Measurements from ENCODE around the gene CDH23.

The CDH23 gene

DNA sequence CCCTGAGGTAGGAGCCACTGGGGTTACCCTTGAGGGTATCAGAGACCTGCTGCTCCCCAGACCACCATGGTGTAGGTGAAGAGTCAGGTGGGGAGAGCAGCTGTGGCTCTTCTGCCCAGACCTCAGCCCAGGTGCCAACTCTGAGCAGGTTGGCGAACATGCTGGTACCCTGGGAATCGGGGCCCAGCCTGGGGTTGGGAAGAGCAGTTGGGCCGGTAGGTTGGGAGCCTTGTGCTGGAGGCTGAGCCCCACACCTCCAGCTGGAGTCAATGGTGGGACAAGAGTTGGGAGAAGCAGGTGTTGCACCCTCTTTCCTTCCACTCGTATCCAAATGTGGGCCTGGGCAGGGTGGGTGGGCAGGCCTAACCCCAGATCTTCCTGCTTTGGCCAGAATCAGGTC, 114.5 kb downstream of the CDH23 start:
- in situ Hi-C loops (cut with HindIII; ENCODE audit: low sequenced_read_pairs), result no loop called here

DNA sequence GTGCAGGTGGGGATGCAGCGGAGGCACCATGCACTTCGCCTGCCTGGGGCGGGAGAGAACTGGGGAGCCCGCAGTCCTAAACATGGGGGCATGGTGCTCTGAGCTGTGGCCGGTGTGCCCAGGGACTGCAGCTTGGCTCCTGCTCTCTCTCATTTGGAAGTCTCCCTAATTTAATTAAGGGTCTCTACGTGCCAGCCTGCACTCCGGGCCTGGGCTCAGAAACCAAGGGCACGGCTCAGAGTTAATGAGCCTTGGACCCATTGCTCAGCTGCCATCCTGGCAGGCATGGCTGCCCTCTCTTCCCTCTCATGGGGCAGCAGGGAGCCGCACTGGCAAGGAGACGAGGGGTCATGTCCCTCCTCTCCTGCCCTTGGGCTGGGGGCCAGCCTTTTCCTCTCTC, 115.6 kb downstream of the CDH23 start:
- in situ Hi-C loops (cut with HindIII; ENCODE audit: low sequenced_read_pairs), result no loop called here

GRCh38 chr10:71512761-71513539, 116.2 kb downstream of the CDH23 start:
- in situ Hi-C loops (cut with HindIII; ENCODE audit: low sequenced_read_pairs), result no loop called here

DNA sequence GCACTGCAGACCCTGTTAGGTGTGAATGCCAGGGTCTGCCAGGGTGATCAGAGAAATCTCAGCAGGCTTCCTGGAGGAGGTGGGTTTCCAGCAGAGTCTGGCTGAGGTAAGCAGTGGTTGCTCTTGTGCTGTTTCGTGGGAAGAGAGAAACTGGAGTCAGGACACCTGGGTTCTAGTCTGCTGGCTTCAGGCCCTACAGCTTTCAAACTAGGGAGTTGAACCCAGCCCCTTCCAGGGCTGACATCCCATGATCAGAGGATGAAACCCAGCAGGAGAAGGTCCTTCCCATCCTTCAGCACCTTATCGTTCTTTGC, 116.8 kb downstream of the CDH23 start:
- in situ Hi-C loops (cut with HindIII; ENCODE audit: low sequenced_read_pairs), result no loop called here

DNA sequence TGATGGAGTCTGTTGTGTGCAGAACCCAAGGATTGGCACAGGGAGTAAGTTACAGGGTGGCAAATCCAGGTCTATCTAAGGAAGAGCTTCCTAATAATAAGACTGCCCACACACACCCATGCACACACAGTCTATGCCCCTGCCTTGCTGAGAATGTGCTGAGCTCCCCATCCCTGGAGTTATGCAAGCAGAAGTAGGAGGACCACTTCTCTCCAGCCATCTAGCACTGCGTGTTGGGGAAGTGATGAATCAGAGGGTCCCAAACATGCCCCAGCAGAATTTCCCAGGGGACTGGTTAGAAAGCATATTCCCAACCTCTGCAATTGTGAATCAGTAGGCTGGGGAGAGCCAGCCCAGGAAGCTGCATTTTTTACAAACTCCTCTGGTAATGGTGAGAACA, 117.2 kb downstream of the CDH23 start:
- in situ Hi-C loops (cut with HindIII; ENCODE audit: low sequenced_read_pairs), result no loop called here

DNA sequence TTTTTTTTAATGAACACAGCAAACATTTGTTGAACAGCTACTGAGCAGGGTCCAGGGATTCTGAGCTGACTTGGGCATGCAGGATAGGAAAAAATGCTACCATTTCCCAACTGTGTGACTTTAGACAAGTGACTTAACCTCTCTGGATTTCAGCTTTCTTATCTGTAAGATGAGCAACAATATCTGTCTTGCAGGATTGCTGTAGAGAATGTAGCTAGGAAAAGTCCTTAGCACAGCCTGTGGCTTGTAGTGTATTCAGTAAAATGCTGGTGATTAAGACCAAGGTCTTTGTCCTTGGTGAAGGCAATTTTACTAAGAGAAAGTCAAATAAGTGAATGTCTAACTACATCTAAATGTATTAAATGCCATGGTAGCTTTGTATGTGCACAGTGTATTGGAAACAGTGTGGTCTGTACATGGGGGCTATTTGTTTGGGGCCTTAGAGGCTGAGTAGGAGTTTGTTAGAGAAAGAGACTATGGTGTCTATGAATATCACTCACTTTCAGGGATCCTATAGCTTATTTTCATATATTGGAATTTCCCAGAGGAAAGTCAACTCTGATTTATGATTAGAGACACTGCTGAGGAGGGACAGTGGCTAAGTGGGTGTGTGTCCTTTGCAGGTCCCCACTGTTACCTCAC, 118.9 kb downstream of the CDH23 start:
- in situ Hi-C loops (cut with HindIII; ENCODE audit: low sequenced_read_pairs), result no loop called here

GRCh38 chr10:71516890-71517289, 120.2 kb downstream of the CDH23 start:
- in situ Hi-C loops (cut with HindIII; ENCODE audit: low sequenced_read_pairs), result no loop called here

DNA sequence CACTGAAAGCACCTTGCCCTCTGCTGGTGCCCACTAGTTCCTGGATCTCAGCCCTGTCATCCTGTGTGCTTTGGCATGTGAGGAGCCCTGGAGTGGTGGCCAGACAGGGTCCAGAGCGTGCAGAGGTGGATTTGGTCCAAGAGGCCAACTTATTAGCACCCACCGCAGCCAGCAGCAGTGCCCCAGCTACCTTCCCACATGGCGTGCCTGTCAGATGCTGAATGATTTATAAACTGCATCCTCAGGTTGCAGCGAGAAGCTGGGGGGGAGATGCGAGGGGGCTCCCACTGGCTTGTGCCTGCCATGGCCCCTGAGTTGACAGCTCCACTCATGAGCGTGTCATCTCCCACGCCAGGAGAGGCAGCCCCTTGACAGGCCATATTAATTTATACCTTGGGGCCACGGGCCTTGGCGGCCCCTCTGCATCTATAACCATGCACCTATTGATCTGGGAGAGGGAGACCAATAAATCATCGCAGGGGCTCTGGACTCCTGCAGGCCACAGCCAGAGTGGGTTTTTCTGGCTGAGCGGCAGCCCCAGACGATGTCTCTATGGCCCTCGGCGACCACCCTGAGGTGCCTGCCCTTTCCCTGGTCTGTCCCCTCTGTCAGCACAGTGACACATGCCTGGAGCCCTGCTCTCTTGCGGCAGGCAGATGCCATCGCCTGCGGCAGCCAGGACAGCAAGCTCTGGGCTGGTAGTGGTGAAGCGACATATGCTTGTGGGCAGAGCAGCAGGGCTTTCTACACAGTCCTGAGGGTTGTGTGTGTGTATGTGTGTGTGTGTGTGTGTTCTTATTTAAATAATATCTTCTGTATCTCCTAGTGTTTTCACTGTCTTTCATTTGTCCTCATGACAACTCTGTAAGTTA, 120.8 kb downstream of the CDH23 start:
- in situ Hi-C loops (cut with HindIII; ENCODE audit: low sequenced_read_pairs), result no loop called here

GRCh38 chr10:71520042-71520441, 123.3 kb downstream of the CDH23 start:
- in situ Hi-C loops (cut with HindIII; ENCODE audit: low sequenced_read_pairs), result loop anchor here (5.0 kb wide), 1 partner anchor 68 kb away; no protein-coding TSS in a partner anchor

- in situ Hi-C loops (cut with HindIII; ENCODE audit: low sequenced_read_pairs), result loop anchor here (5.0 kb wide), 1 partner anchor 69 kb away; no protein-coding TSS in a partner anchor
Measured at GRCh38 chr10:71521504-71522441, 125.1 kb downstream of the CDH23 start.

DNA sequence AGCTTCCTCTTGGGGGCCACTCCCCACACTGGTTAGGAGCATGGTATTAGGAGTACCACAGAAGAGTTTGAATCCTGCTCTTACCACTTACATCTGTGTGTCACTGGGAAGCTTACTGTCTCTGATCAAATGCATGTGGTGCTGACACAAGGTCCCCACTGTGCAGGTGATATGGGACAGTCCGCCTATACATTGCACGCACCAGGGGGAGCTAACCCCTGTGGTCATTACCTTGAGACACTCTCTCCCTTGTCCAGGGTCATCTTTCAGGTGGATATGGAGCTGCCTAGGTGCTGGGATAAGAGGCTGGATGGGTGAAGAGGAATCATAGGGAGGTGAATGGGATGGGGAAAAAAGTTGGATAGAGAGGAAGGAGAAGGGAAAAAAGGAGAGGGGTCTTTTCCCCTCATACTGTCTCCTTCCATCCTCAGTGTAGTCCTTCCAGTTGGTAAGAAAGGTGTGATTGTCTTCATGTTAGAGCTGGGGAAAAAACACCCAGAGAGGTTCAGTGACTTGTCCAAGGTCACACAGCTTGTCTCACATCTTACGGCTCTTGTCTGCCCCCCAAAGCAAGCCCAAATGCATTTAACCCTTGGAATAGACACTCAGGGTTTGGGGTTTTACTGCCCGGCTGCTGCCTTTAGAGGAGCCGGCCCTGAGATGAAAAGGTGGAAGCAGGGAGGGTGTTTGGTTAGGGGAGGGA, 125.9 kb downstream of the CDH23 start:
- in situ Hi-C loops (cut with HindIII; ENCODE audit: low sequenced_read_pairs), result loop anchor here (5.0 kb wide), 1 partner anchor 70 kb away; no protein-coding TSS in a partner anchor

GRCh38 chr10:71523756-71524155, 127.0 kb downstream of the CDH23 start:
- in situ Hi-C loops (cut with HindIII; ENCODE audit: low sequenced_read_pairs), result loop anchor here (5.0 kb wide), 1 partner anchor 71 kb away; no protein-coding TSS in a partner anchor

- in situ Hi-C loops (cut with HindIII; ENCODE audit: low sequenced_read_pairs), result no loop called here
Measured at GRCh38 chr10:71525092-71525491, 128.4 kb downstream of the CDH23 start.

DNA sequence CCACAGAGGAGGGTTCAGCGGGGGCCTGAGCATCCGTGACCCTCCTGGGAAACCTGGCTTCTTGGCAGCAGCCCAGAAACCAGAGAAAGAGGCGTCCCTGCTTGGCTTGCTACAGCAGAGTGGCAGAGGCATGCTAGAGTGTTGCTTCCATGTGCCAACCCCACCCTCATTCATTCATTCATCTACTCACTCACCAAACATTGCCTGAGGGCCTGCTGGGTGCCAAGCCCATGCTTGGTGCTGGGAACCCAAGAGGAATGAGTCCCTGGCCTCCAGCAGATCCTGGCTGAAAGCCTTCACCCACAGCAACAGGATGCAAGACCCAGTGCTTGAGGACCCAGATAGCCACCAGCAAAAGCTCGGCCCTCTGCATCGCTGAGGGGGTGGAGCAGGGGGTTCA, 129.0 kb downstream of the CDH23 start:
- in situ Hi-C loops (cut with HindIII; ENCODE audit: low sequenced_read_pairs), result no loop called here

DNA sequence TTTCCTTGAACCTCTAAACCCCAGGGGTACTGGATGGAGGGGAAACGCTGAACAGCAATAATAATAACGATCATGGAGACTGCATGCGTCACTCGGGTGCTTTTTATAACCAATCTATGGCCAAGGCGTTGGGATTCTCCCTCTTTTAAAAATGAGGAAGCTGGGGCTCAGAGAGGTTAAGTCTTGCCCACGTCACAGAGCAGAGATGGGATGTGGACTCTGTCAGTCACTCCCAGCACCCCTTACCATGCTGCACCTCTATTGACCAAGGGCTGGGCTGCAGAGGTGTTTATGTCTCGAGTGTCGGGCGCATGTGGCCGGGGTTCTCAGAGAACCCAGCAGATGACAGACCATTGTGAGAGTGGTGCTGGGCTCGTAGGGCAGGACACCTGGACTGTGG, 129.9 kb downstream of the CDH23 start:
- in situ Hi-C loops (cut with HindIII; ENCODE audit: low sequenced_read_pairs), result no loop called here

GRCh38 chr10:71527135-71527534, 130.4 kb downstream of the CDH23 start:
- in situ Hi-C loops (cut with HindIII; ENCODE audit: low sequenced_read_pairs), result no loop called here

GRCh38 chr10:71528371-71529206, 131.9 kb downstream of the CDH23 start:
- in situ Hi-C loops (cut with HindIII; ENCODE audit: low sequenced_read_pairs), result no loop called here

DNA sequence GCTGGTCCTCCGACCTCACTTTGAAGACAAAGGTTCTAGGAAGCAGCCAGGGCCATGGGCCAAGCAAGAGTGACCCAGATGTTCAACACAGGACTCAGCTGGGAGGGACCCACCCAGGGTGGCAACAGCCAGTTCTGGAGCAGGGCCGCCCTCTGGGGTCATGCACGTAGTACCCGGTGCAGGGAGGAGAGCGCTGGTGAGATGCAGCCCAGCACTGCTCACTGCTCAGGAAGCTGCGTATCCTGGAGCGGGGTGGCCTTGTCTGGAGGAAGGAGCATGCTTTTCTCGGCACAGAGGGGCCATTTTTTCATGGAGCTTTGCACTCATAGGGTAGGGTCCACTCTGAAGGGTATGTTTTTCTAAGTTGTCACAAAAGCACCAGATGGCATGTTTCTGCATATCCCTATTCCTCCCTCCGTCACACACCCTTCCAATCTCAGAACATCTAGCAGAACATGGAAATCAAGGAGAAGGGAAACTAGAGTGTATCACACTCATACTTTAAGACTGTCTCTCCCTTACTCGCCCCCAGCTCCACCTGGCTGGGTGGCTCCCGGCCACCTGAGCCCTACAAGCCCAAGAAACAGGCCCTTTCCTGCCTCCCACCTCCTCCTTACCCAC, 132.6 kb downstream of the CDH23 start:
- in situ Hi-C loops (cut with HindIII; ENCODE audit: low sequenced_read_pairs), result no loop called here

Data from endothelial cell of hepatic sinusoid (primary cell).